Loucy (cell line): Measurements from ENCODE around the gene MLH1.

ENCODE experiments used
- CTCF ChIP-seq: fragments of 200-600 bp; sonication (generic); conservative IDR thresholded peaks from 2 replicates; pipeline ENCODE4 v1.5.1; 2014; ENCODE audit warnings: mild to moderate bottlenecking, antibody characterized with exemption, low read length
- EZH2phosphoT487 ChIP-seq: fragments of 200-600 bp; IDR thresholded peaks from 2 replicates; pipeline ENCODE4 v1.6.1; 2018; ENCODE audit warnings: antibody characterized with exemption, mild to moderate bottlenecking, moderate library complexity, borderline replicate concordance

- TF ChIP-seq EZH2phosphoT487 (no peak), CTCF (no peak)
Measured at GRCh38 chr3:37056826-37057225, 63.5 kb downstream of the MLH1 start.
